PC-9 (cell line): ENCODE measurements around the gene C2CD4A.

ENCODE experiments used
- CTCF ChIP-seq: fragments of 200-600 bp; sonication (generic); conservative IDR thresholded peaks from 2 replicates; pipeline ENCODE4 v1.6.1; 2017; ENCODE audit warnings: mixed run types, antibody characterized with exemption, mild to moderate bottlenecking, moderate library complexity
- EZH2 ChIP-seq: fragments of 200-600 bp; sonication (generic); IDR thresholded peaks from 2 replicates; pipeline ENCODE4 v1.8.0; 2017; ENCODE audit warnings: antibody characterized with exemption, low read depth

- TF ChIP-seq CTCF (no peak), EZH2 (no peak)
Measured at GRCh38 chr15:62058327-62059028, 8.3 kb upstream of the C2CD4A start.
